Inflammatory macrophage (primary cell): ENCODE results near the gene ARSG.

Experiments used
- DNase-seq, 2 donors: peaks; one replicate each; pipeline ENCODE4 v3.0.0-alpha.2; 2020 to 2022

Gene ARSG

DNA sequence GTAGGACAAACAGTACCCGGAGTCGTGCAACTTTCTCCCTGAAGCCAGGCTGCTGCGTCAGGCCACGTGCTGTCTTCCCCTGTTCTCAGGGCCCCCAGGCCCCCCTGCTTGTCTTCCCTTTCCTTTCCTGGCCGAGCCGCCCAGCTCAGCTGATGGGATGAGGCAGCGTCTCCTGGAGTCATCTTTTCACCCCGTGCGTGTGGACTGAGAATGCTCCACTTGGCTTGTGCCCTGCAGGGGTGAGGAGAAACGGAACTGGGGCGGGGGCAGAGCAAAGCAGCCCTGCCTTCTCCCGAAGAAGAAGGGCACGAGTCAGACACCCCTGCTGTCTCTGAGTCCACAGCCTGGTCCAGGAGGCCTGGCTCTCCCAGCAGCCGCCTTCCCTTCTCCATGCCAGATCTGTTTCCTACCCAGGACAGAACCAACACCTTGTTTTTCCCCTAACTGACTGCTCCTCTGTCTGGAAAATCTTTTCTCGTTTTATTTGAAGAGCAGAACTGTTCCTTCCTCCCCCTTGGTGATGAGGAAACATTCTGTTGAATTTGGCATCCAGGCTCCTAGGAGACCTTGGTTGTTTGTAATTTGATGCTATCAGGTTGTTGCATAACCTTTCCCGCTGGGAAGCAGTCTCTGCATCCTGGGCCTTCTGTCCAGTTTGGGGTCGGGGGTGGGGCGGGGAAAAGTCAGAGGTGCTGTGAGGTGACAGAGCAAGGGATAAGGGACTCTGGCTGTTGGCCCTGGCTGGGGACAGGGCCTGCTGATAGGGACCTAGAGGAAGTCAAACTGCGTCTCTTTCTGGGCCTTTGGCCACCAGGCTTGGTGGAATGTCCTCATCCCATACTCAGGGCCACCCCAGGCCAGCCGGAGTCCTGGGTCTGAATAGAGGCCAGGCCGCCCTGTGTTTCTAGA, 87.2 kb downstream of the ARSG start:
- DNase-seq, result peak; percentile 83 to 92

DNA sequence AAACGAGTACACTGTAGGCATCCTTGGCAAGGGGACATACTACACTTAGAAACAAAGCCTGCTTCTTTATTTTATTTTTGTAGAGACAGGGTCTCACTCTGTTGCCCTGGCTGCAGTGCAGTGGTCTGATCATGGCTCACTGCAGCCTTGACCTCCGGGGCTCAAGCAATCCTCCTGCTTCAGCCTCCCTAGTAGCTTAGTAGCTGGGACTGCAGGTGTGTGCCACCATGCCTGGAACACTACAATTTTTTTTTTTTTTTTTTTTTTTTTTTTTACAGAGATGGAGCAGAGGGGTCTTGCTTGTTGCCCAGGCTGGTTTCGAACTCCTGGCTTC, 87.8 kb downstream of the ARSG start:
- DNase-seq, result no peak

DNA sequence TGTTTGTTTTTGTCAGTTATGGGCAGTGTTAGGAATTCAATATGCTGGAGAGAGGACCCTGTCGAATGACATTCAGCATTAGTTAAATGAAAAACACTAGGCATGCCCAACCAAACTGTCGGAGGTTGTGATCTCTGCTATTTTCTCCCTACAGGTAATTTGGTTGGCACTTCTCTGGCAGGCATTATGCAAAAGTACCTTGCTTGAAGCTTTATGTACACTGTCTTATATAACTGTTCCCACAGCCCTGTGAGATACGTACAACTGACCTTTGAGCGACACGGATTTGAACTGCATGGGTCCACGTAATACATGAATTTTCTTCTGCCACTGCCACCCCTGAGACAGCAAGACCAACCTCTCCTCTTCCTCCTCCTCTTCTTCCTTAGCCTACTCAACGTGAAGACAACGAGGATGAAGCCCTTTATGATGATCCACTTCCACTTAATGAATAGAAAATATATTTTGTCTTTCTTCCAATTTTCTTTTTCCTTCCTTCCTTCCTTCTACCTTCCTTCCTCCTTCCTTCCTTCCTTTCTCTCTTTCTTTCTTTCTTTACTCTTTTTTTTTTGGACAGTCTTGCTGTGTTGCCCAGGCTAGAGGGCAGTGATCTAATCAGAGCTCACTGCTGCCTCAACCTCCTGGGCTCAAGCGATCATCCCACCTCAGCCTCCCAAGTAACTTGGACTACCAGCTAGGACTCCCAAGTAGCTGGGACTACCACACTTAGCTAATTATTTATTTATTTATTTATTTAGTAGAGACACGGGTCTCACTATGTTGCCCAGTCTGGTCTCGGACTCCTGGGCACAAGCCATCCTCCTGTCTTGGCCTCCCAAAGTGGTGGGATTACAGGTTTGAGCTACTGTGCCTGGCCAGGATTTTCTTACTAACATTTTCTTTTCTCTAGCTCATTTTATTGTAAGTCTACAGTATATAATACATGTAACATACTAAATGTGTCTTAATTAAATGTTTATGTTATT, 88.7 kb downstream of the ARSG start:
- DNase-seq, result no peak

DNA sequence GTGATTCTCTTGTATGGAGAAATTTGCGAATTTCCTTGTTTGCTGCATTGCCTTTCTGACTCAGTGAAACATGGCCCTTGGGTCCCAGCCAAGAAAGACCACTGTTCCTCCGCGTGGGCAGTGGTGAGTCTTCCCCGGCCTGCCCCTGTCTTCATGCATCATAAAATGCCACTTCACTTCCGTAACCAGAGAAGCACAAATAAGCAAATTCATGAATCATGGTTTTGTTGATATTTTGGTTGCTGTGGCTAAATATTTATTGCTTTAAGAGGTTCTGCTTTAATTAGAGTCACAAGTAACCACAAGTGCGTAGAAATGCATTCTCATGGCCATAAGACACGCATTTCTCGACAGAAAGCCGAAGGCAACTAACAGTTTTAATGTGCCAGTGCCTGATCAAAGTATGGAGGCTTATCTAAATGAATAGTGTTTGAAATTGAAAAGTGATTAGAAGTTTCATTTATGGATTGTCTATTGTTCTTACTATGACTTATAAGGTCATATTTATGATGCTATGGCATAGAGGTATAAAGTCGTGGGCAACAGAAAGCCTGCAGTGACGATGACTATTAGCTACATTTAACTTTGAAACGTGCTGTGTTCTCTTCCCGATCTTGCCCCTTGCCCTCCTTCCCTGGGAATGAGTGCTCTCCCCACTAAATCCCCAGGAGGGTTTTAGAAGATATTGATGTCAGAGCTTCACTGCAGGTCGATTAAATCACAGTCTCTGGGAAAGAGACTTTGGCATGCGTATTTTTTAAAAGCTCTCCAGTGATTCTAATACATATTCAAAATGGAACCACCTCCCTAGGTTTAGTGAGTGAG, 90.0 kb downstream of the ARSG start:
- DNase-seq, result peak; percentile 94 to 97

DNA sequence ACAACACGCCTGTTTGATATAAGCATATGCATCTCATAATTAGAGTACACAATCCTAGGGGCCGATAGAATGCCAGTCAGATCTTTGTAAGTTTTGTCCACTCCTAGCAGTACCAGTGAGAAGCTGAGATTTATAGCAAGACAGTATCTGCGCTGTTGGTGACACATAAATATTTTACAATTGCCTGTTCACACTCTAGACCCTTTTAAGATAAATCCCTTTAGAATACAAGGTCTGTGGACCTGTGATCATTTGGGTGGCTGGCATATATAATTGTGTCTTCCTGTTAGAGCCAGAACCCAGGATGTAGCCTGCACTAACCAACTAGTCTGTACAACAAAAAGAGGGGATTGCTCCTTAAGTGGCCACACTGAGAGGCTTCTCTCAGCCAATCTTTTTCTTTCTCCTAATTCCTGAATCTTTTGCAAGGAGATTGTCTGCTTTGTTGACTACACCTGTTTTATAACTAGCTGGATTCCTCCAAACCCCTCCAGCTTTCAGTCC, 91.3 kb downstream of the ARSG start:
- DNase-seq, result no peak

DNA sequence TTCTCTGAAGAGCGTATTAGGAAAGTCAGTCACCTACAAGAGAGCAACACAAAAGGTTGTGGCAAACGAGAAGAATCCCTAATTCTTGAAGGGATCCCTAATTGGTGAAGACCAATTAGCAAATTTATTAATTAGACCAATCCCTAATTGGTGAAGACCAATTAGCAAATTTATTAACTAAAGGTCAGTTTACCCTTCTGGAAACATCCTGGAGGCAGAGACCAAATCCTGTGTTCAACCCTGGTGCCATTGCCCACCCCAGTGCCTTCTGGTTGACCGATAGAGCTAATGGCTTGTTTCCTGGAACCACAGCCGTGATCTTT, 91.8 kb downstream of the ARSG start:
- no peak for DNase-seq

DNA sequence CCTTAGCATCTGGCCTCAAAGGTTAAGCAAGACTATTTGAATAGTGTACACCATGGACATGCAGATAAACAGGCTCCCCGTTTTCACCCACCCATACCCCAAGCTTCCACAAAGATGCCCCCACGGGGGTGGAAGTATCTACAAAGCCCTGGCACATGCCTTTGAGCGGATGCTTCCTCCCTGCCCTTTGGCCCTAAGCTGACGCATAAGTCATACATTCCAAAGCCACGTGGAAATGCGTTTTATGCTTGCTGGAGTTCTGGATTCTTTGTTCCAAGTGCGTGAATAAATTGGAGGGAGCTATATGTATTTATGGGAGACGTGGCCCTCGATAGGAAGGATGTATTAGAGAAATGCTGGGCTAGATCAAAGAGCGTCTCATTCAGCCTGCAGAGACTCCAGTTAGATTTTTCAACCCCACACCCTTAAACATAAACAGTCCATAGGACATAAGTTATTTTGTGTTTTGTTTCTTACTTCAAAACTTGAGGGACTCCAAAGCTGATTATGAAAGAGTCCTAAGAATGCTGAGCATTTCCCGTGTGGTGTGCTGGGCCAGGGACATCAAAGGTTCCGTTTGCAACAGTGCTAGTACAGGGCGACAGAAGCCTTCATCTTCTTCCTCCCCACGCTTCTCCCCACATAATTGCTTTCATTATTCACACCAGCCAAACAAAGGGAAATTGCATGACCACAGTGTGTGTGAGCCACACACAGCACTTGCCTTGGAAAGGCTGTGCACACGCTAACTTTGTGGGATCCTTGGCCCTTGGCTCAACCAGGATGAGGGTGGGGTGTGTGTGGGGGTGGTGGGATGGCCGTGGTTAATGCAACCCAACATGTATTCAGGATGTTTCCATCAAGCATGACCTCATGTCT, 92.4 kb downstream of the ARSG start:
- peak; percentile 79 to 91 for DNase-seq

DNA sequence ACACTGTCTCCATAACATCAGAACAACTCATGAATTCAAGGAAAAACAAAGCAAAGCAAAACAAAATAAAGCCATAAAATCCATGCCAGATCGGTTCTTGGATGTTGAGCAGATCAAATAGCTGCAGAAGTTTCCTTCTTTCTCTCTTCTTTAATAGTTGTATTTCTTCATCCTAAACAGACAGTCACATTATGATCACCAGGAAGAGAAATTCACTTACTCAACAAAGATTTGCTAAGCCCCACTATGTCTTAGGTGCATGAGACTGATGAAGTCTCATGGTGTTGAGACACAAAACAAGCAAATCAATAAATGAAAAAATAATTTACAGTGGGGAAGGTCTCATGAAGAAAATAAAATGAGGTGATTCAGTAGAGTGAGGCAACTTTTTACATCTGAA, 93.2 kb downstream of the ARSG start:
- peak; percentile 44 to 50 for DNase-seq

DNA sequence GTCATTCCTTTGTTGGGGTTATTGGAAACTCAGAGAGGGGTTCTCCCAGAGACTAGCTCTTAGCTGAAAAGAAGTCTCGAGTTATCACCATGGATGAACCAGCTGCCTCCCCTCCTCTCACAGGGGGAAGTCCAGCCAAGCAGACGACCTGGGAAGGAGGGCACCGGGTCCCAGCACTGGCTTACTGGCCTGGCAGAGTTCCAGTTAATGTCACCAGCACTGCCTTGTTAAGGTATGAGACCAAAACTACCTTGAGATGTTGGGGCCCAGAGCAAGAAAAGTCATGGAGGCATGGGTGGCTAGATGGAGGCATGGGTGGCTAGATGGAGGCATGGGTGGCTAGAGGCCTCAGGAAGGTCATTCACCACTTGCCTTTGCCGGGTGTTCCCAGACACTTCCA, 93.6 kb downstream of the ARSG start:
- no peak for DNase-seq

DNA sequence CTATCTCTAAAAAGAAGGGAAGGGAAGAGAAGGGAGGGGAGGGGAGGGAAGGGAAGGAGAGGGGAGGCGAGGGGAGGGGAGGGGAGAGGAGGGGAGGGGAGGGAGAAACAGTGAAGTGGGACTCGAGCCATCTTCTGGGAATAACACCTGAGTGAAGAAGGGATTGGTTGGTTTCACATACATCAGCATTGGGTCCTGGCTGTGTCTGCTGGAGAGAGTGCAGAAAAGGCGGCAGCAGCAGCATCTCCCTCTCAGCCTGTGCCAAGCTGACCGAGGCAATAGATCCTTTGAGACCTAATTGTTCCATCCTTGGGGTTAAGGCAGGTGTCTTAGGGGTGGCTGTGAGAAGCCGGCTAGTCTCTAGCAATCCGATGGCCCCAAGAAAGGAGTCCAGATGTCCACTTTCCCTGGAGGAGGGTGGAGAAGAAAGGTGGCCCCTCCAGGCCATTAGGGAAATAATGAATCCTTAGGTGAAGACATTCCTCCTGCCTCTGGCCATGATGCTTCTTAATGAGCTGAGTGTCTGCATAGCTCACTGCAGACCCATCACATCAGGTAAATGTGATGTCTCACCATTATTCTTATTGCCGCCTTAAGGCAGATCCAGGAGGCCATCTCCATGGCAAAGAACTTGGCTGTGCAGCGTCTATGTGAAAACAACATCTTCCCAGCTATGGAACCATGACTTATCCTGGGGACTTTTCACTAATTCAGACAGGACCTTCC, 94.4 kb downstream of the ARSG start:
- no peak for DNase-seq

DNA sequence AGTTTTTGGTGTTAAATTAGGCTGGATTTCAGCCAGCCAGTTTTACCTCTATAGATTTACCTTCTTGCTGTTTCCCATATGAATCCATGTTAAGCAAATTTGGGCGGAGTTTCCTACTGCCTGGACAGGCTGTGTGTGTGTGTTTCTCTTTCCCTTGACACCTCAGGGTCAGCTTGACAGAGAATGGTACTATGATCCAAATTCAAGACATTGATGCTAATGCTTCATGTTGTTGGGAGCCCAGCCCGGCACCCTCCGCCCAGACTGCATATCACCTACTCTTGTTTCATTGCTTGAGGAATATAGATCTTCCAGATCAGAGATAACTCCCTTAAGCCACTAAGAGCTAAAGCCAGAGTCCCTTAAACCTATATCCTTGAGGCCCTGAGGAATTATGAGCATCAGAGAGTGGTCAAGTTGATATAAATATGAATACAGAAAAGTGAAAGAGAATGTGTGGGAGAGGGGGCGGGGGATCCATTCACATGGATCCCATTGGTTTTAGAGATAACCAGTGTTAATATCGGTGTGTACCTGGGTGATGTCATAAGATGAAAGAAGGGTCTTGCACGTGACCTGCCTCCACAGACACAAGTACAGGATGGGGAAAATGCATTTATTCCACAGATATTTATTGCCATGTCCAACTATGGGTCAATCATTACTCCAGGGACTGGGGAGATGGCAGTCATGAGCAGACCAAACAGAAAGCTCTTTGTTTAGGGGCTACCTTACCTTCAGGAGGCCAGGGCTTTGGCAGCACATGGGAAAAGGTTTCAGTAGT, 96.3 kb downstream of the ARSG start:
- no peak for DNase-seq

DNA sequence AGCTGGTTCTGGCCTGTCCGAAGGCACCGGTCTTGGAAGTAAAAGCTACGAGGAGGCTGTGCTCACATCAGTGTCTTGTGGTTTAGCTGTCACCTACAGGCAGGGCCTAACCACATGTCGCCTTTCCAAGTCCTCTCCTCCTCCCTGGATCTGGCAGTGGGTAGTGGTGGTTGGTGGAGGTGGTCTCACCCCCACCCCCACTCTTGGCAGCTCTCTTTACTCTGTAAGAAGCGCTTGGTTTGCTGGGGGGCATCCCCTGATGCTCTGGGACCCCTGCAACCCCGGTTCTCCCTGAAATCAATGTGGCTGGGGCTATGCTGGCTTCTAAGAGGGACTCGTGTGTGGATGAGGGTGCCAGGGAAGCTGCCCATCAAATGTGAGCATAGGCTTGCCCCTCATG, 97.7 kb downstream of the ARSG start:
- no peak for DNase-seq

DNA sequence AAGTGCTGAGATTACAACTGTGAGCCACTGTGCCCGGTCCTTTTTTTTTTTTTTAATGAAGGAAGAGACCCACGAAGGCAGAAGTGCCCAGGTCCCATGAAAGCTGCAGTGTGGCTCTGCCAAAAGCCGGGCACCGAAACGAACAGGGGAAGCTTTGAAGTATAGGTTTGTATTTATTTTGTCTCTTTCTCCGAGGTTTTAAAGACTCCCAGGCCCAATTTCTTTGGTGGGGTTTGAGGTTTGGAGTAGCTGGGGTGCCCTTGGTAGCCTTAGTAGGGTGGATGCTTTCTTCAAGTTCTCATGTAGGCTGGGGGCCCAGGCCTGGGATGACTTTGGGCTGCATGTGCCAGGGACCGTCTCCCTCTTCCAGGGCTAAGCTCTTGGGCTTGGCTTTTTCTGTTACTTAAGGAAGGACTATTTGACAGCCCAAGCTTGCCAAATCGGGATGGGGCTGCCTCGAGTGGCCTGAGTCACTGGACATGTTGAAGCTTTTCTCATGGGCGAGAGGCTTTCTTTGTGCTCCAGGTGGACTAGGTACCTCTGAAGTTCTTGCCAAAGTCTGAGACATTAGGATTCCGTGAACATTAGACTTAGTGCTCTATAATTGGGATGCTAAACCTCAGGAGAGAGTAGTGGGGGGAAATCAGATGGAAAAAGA, 99.7 kb downstream of the ARSG start:
- no peak for DNase-seq

DNA sequence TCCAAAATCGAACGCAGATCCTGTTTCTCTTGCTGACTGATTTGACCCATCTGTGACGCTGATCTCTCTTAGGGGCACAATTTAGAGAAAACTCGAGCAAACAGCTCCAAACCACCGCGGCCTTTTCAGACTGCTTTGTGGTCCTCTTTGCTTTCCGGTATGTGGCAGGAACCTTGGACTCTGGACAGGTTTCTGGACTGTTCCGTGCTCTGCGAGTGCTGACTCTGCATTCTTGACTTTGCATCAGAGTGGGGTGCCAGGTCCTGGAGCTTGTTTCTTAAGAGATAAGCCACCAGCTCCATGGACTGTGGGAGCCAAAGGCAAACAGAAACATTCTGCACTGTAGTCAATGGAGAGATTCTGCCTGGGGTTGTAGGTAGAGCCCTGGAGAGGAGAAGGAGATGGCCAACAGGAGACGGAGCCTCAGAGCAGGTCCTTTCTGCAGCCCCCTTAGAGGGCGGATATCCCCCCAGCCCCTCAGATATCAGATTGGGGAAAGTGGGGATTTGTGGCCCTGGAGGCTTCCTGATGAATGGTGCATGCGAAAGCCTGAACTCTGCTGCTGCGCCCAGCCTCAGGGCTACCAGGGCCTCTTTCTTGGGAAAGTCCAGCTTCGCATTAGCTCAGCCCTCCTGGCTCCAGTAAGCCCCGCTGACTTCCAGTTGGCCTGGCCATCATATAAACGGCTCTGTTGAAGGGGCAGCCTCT, 100.4 kb downstream of the ARSG start:
- no peak for DNase-seq

DNA sequence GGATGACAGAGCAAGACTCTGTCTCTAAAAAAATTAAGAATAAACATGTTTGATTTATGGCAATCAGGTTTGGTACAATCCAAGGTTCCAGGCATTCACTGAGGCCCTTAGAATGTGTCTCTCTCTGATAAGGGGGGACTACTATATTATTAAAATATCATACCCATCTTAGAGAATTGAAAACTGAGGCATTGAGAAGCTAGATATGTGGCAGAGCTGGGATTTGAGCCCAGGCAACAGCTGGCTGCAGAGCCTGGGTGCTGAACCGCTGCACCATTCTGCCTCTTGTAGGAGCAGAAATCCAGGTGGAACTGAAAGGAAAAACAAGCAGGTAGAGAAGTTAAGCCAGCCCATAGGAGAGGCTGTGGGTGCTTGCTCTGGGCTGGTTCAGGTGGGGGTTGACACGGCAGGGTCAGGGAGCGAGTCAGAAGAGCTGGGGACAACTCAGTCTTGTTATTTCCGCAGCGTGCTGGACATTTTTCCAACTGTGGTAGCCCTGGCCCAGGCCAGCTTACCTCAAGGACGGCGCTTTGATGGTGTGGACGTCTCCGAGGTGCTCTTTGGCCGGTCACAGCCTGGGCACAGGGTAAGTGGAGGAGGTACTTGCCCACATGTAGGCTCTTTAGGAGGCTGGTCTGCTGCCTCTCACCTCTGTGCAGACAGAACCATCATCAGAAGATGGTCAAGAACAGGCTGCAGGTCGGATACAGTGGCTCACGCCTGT, 103.5 kb downstream of the ARSG start:
- DNase-seq, result no peak

DNA sequence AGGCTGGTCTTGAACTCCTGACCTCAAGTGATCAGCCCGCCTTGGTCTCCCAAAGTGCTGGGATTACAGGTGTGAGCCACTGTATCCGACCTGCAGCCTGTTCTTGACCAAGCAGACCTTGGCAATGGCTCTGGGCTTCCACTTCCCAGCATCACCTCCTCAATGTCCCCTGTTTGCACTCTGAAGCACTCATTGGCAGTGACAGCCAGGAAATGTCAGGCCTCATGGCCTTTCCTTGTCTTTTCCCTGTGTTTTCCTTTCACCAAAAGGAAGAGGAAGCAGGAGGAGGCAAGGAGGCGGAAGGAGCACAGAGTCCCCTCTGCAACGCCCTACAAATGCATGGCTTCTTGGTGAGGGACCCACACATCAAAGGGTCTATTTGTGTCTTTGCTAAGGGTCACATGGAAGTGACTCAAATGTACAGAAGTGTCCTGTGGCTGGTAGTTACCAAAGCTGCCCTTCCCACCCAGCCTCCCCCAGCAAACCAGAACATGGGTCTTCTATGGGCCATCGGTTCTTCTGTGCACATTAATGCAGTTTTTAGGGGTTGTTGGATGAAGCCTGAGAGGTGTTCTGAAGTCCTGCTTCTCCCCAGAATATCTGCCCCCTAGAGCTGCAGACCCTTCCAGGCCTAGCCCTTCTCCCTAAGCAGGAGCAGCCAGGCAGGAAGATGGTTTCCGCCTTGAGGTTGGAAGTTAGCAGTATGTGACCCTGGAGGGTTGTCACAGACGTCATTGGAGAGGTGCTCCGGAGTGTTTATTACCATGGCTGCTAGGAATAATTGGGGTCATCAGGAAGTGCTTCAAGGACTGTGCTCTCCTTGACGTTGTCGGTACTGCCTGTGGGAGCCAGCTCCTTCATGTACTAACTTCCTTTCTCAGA, 105.2 kb downstream of the ARSG start:
- peak; percentile 37 to 64 for DNase-seq

DNA sequence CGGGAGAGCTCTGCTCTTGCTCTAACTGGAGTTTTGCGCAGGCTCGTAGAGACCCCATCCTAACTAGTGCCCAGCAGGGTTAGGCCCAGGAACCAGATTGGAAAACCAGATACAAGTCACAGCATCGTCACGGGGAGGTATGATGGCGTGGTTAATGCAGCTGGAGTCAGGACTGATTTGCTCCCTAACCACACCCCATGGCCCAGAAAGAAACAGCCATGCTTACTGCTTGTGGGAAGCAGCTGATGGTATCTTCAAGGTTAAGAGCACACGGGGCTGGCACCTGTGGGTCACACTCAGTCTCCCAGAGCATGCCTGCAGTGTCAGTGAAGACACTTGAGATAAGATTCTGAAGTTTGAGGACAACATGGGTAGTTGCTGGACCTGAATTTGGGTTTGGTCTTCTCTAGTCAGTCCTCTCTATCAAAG, 105.8 kb downstream of the ARSG start:
- no peak for DNase-seq
